Parathyroid adenoma (tissue), 2 donors: ENCODE data around the gene PTGDR2.

Source experiments
- H2AFZ ChIP-seq: fragments of 300-600 bp; sonication (generic); one replicate; pipeline ENCODE4 v1.7.0; 2017; ENCODE audit warnings: antibody characterized with exemption, mild to moderate bottlenecking
- H3K27ac ChIP-seq: fragments of 300-600 bp; sonication (generic); one replicate; pipeline ENCODE4 v1.7.0; 2017
- H3K27me3 ChIP-seq: fragments of 300-600 bp; sonication (generic); one replicate; pipeline ENCODE4 v1.7.0; 2017; ENCODE audit warnings: low read length; ENCODE audit not compliant: control insufficient read depth, insufficient read depth
- H3K36me3 ChIP-seq: fragments of 300-600 bp; sonication (generic); one replicate; pipeline ENCODE4 v1.7.0; 2017; ENCODE audit warnings: low read length; ENCODE audit not compliant: control insufficient read depth, insufficient read depth
- H3K4me1 ChIP-seq: fragments of 300-600 bp; sonication (generic); one replicate; pipeline ENCODE4 v1.7.0; 2017; ENCODE audit warnings: control low read depth
- H3K4me2 ChIP-seq: fragments of 300-600 bp; sonication (generic); one replicate; pipeline ENCODE4 v1.7.0; 2017; ENCODE audit warnings: low read length
- H3K4me3 ChIP-seq: fragments of 300-600 bp; sonication (generic); one replicate; pipeline ENCODE4 v1.7.0; 2017; ENCODE audit warnings: low read depth, low read length
- H3K79me2 ChIP-seq: fragments of 300-600 bp; sonication (generic); one replicate; pipeline ENCODE4 v1.7.0; 2017; ENCODE audit warnings: control low read depth
- H3K9ac ChIP-seq: fragments of 300-600 bp; sonication (generic); one replicate; pipeline ENCODE4 v1.7.0; 2017; ENCODE audit warnings: mild to moderate bottlenecking
- H3K9me3 ChIP-seq: fragments of 300-600 bp; sonication (generic); one replicate; pipeline ENCODE4 v1.7.0; 2017; ENCODE audit warnings: low read length; ENCODE audit not compliant: control insufficient read depth
- TF ChIP-seq, protein P1 (sequence below): fragments of 300-600 bp; sonication (generic); IDR thresholded peaks from one replicate; pipeline ENCODE4 v1.7.0; 2017; ENCODE audit warnings: antibody characterized with exemption, mild to moderate bottlenecking
- donor health status: primary hyperparathyroidism.

PTGDR2 gene

GRCh38 chr11:60810569-60810968, 45.2 kb downstream of the PTGDR2 start:
- Histone ChIP-seq H3K9ac (no peak overlapping the region), H3K27me3 (no peaks in the 10 kb centered on the region), H3K4me3 (no peak overlapping the region), H2AFZ (no peak overlapping the region), H3K4me2 (no peak overlapping the region), H3K79me2 (no peaks in the 10 kb centered on the region), H3K9me3 (no peaks in the 10 kb centered on the region), H3K27ac (no peak overlapping the region), H3K36me3 (no peaks in the 10 kb centered on the region), H3K4me1 (no peaks in the 10 kb centered on the region)
- TF ChIP-seq, protein P1, sequence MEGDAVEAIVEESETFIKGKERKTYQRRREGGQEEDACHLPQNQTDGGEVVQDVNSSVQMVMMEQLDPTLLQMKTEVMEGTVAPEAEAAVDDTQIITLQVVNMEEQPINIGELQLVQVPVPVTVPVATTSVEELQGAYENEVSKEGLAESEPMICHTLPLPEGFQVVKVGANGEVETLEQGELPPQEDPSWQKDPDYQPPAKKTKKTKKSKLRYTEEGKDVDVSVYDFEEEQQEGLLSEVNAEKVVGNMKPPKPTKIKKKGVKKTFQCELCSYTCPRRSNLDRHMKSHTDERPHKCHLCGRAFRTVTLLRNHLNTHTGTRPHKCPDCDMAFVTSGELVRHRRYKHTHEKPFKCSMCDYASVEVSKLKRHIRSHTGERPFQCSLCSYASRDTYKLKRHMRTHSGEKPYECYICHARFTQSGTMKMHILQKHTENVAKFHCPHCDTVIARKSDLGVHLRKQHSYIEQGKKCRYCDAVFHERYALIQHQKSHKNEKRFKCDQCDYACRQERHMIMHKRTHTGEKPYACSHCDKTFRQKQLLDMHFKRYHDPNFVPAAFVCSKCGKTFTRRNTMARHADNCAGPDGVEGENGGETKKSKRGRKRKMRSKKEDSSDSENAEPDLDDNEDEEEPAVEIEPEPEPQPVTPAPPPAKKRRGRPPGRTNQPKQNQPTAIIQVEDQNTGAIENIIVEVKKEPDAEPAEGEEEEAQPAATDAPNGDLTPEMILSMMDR: no peak

- no peak overlapping the region for H3K27ac ChIP-seq
- no peaks in the 10 kb centered on the region for H3K9me3 ChIP-seq
- H2AFZ ChIP-seq: no peak overlapping the region
- H3K36me3 ChIP-seq: no peaks in the 10 kb centered on the region
- H3K4me1 ChIP-seq: no peaks in the 10 kb centered on the region
- no peak overlapping the region for H3K4me3 ChIP-seq
- TF ChIP-seq, protein P1: no peak
- no peak overlapping the region for H3K4me2 ChIP-seq
- H3K27me3 ChIP-seq: no peaks in the 10 kb centered on the region
- no peaks in the 10 kb centered on the region for H3K79me2 ChIP-seq
- no peak overlapping the region for H3K9ac ChIP-seq
Measured at GRCh38 chr11:60810151-60810550, 45.6 kb downstream of the PTGDR2 start.

GRCh38 chr11:60809691-60810090, 46.1 kb downstream of the PTGDR2 start:
- no peak overlapping the region for H3K4me3 ChIP-seq
- TF ChIP-seq, protein P1: no peak

DNA sequence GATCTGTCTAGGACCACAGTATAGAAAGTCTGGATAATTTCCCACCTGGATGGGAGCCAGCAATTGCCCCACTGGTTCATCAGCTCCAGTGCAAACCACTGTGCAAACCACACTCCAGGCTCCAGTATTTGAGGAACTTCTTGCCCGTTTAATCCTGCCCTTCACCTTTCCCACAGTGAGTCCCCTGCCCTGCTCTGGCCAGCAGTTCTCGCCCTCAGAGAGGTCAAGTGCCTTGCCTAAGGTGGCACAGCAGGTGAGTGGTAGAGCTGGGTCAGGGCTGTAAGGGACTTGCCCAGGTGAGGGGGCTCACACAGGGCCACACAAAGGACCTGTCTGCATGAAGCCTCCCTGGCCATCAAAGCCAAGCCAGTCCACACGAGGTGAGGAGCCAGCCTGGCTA, 46.5 kb downstream of the PTGDR2 start:
- Histone ChIP-seq H3K27ac (no peak overlapping the region), H3K4me2 (no peak overlapping the region), H3K27me3 (no peaks in the 10 kb centered on the region), H3K4me3 (no peak overlapping the region), H3K9me3 (no peaks in the 10 kb centered on the region), H3K9ac (no peak overlapping the region), H3K4me1 (no peaks in the 10 kb centered on the region), H3K79me2 (no peaks in the 10 kb centered on the region), H3K36me3 (no peaks in the 10 kb centered on the region), H2AFZ (no peak overlapping the region)
- TF ChIP-seq, protein P1: no peak

More at GRCh38 chr11:60809691-60810090, 46.1 kb downstream of the PTGDR2 start:
- H2AFZ ChIP-seq: no peak overlapping the region
- H3K9ac ChIP-seq: no peak overlapping the region
- no peak overlapping the region for H3K27ac ChIP-seq
- no peaks in the 10 kb centered on the region for H3K79me2 ChIP-seq
- H3K27me3 ChIP-seq: no peaks in the 10 kb centered on the region
- H3K4me1 ChIP-seq: no peaks in the 10 kb centered on the region
- H3K9me3 ChIP-seq: no peaks in the 10 kb centered on the region
- H3K4me2 ChIP-seq: no peak overlapping the region
- no peaks in the 10 kb centered on the region for H3K36me3 ChIP-seq

DNA sequence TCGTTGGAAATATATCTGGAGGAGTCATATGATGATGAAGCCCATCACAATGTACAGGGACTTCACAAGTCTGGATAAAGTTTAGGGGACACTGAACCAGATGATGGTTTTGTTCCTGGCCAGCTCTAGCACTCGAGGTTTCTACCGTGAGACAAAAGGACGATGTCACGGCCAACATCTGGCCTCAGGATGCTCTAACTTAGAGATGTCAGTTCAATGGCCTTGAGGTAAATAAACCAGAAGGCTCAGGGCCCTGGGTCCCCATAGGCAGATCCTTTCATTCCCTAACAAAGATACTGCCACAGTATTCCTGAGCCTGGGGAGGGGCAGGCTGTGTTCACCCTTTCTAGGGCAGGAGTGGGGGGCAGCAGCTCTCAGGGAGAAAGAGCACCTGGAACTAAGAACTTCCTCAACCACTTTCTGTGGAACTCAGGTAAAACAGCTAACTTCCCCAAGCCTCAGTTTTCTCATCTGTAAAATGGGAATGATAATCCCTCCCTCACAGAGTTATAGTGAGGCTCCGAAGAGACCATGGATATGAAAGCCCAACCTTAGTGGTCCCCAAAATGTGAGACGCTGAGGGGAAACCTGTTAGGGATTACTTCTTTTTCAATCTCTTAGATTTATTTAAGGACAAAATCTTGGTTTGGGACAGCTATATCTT, 52.3 kb downstream of the PTGDR2 start:
- no peaks in the 10 kb centered on the region for H3K9me3 ChIP-seq
- H3K79me2 ChIP-seq: no peaks in the 10 kb centered on the region
- no peak overlapping the region for H3K27ac ChIP-seq
- H3K4me3 ChIP-seq: no peak overlapping the region
- no peak overlapping the region for H2AFZ ChIP-seq
- H3K9ac ChIP-seq: no peak overlapping the region
- no peaks in the 10 kb centered on the region for H3K27me3 ChIP-seq
- H3K4me1 ChIP-seq: peaks cover 3% of the 10 kb centered on the region
- no peak overlapping the region for H3K4me2 ChIP-seq
- TF ChIP-seq, protein P1: no peak
- H3K36me3 ChIP-seq: no peaks in the 10 kb centered on the region
